Upper lobe of left lung (tissue), 4 donors: ENCODE measurements around the gene NOTCH3.

Experiments
- POLR2A ChIP-seq, 4 donors: fragments of 450-650 bp; IDR thresholded peaks; one replicate each; pipeline ENCODE4 v1.5.1; 2016 to 2017; ENCODE audit warnings: antibody characterized with exemption in 4 of 4, mild to moderate bottlenecking in 2 of 4
- POLR2AphosphoS5 ChIP-seq, 2 donors: sonication (generic); formaldehyde crosslinking; IDR thresholded peaks; one replicate each; pipeline ENCODE4 v1.5.1; 2017; ENCODE audit warnings: antibody characterized with exemption in 2 of 2

DNA sequence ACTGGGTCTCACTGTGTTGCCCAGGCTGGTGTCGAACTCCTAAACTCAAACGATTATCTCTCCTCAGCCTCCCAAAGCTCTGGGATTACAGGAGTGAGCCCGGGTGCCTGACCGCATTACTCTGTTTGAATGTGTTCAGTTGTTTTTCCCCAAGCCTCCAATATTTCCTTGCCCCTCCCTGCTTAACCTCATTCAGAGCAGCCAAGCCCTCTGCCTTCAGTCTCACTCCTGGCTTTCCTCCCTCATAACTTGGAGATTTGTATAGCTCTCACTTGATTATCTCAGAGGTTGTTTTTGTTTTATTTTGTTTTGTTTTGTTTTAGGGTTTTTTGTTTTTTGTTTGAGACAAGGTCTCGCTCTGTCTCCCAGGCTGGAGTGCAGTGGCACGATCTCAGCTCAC lies 20.0 kb upstream of the NOTCH3 start:
- TF ChIP-seq POLR2A (IDR thresholded peaks at IDR 0.05) (no peak), POLR2AphosphoS5 (IDR thresholded peaks at IDR 0.05) (no peak)
